ENCODE data around the gene DNAAF3. TPM values are rescaled to one million over a fixed set of nuclear protein-coding genes. Genes with fewer than 3 reads are reported as not detected.

DNAAF3 gene
- total RNA-seq, 4 donors from 2014 or later, result 0.39 TPM; not detected in 3

DNA sequence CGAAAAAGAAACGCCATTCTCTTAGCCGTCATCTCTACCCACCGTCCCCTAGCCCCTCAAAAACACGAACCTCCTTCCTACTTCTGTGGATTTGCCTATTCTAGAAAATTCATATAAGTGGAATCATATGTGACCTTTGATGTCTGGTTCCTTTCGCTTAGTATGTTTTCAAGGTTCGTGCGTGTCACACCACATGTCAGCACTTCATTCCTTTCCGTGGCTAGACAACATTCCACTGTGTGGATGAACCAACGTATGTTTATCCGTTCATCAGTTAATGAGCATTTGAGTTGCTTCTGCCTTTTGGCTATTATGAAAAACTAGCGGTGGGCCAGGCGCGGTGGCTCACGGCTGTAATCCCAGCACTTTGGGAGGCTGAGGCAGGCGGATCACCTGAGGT is 35.0 kb downstream of the DNAAF3 start:
- no peaks in the 10 kb centered on the region for H3K27me3 ChIP-seq

DNA sequence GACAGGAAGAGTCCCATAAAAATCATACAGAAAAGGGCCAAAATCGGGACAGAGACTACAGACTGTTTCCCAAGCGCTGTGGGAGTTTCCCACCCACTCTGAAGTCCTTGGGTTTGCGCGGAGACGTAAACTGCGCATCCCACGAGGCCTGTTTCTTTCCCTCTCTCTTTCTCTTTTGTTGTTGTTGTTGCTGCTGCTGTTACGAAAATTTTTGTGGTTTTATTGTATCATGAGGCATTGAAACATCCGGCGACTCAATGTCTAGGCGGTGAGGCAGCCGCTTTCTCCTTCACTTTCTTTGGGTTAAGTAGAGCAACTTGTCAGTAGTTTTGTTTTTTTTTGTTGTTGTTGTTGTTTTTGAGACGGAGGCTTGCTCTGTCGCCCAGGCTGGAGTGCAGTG is 47.4 kb downstream of the DNAAF3 start:
- peak in 1 of 2 donors; percentile 6 for TF ChIP-seq POLR2A (IDR thresholded peaks at IDR 0.05)
- TF ChIP-seq, protein P1, sequence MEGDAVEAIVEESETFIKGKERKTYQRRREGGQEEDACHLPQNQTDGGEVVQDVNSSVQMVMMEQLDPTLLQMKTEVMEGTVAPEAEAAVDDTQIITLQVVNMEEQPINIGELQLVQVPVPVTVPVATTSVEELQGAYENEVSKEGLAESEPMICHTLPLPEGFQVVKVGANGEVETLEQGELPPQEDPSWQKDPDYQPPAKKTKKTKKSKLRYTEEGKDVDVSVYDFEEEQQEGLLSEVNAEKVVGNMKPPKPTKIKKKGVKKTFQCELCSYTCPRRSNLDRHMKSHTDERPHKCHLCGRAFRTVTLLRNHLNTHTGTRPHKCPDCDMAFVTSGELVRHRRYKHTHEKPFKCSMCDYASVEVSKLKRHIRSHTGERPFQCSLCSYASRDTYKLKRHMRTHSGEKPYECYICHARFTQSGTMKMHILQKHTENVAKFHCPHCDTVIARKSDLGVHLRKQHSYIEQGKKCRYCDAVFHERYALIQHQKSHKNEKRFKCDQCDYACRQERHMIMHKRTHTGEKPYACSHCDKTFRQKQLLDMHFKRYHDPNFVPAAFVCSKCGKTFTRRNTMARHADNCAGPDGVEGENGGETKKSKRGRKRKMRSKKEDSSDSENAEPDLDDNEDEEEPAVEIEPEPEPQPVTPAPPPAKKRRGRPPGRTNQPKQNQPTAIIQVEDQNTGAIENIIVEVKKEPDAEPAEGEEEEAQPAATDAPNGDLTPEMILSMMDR (IDR thresholded peaks at IDR 0.05 in 4 of 5, conservative IDR thresholded peaks at IDR 0.05 in 1 of 5), result no peak
- peaks cover 28 to 32% of the 10 kb centered on the region in 2 donors for H3K4me1 ChIP-seq
- in situ Hi-C loops (cut with MboI; ENCODE audit: low sequenced_read_pairs in 4 of 4) (loop anchor here in 1 of 4 donors (25.0 kb wide), 1 partner anchor 1007 kb away; the partner anchor contains the start of genes NDUFA3, OSCAR, PRPF31 and TFPT), intact Hi-C loops (cut with DNase I; ENCODE audit: low total_unique reads) (loop anchor here (5.0 to 10.0 kb wide), 2 partner anchors 266 to 523 kb away; partner anchors contain the start of genes RPL28, TMEM238, ZNF580 and ZNF581)
- ATAC-seq, result no peak
- peak overlapping the region; percentile 74 to 88 (median 86) for H3K27ac ChIP-seq
- H3K36me3 ChIP-seq, result no peaks in the 10 kb centered on the region
- peak overlapping the region in 2 of 4 donors; percentile 80 to 85 for H3K4me3 ChIP-seq
- DNase-seq, result no peak
- no peaks in the 10 kb centered on the region for H3K27me3 ChIP-seq
- H3K9me3 ChIP-seq, result no peaks in the 10 kb centered on the region

More for the DNA sequence above, 35.0 kb downstream of the DNAAF3 start:
- no peak for DNase-seq
- TF ChIP-seq, protein P1 (IDR thresholded peaks at IDR 0.05 in 4 of 5, conservative IDR thresholded peaks at IDR 0.05 in 1 of 5), result no peak
- TF ChIP-seq POLR2A (IDR thresholded peaks at IDR 0.05), result no peak
- peak overlapping the region in 2 of 4 donors; percentile 29 to 67 for H3K27ac ChIP-seq
- H3K9me3 ChIP-seq, result no peaks in the 10 kb centered on the region
- no peak for ATAC-seq
- in situ Hi-C loops (cut with MboI; ENCODE audit: low sequenced_read_pairs in 4 of 4) (loop anchor here in 2 of 4 donors (25.0 kb wide), 2 partner anchors 281 to 506 kb away; partner anchors contain the start of genes CCDC106 (in 1 of the 2), UBE2S (in 1 of the 2), ZNF580 (in 1 of the 2) and ZNF581 (in 1 of the 2)), intact Hi-C loops (cut with DNase I; ENCODE audit: low total_unique reads) (no loop called here)
- H3K36me3 ChIP-seq, result no peaks in the 10 kb centered on the region
- H3K4me3 ChIP-seq, result no peak overlapping the region
- no peaks in the 10 kb centered on the region for H3K4me1 ChIP-seq

DNA sequence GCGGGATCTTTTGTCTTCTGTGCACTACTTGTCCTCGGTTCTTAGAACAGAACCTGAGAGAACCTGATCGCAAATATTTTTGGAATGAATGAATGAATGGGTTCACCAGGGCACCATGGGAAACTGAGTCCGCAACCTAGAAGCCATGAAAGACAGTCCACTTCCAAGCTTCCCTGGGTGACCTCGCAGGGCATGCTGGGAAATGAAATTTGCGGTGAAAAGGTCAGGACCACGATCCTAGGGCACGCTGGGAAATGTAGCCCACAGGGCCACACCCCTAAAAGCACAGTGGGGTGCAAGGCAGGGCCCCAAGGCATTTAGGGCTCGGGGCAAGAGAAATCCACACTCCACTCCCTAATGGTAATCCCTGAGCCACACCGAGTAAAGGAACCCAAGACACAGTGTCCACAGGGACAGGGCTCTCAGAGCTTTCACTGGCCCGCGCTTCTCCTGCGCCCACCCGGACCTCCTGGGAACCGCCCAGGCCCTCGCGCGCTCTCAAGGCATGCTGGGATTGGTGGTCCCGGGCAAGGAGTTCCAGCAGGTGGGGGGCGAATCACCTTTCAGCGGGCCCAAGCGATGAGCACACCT is 47.9 kb downstream of the DNAAF3 start:
- Histone ChIP-seq H3K27me3 (no peaks in the 10 kb centered on the region), H3K4me3 (peak overlapping the region; percentile 66 to 85 (median 80)), H3K36me3 (no peaks in the 10 kb centered on the region), H3K4me1 (peaks cover 31 to 37% of the 10 kb centered on the region in 2 donors), H3K9me3 (no peaks in the 10 kb centered on the region), H3K27ac (peak overlapping the region; percentile 74 to 88 (median 86))
- DNase-seq (peak; percentile 19 to 65), ATAC-seq (peak; percentile 12 to 13)
- in situ Hi-C loops (cut with MboI; ENCODE audit: low sequenced_read_pairs in 4 of 4), result loop anchor here in 1 of 4 donors (25.0 kb wide), 1 partner anchor 1006 kb away; the partner anchor contains the start of genes NDUFA3, OSCAR, PRPF31 and TFPT
- TF ChIP-seq, protein P1 (IDR thresholded peaks at IDR 0.05 in 4 of 5, conservative IDR thresholded peaks at IDR 0.05 in 1 of 5), result no peak
- TF ChIP-seq POLR2A (IDR thresholded peaks at IDR 0.05), result peak in 1 of 2 donors; percentile 17
- intact Hi-C loops (cut with DNase I; ENCODE audit: low total_unique reads), result loop anchor here (5.0 to 10.0 kb wide), 2 partner anchors 266 to 524 kb away; partner anchors contain the start of genes RPL28, TMEM238, ZNF580 and ZNF581

DNA sequence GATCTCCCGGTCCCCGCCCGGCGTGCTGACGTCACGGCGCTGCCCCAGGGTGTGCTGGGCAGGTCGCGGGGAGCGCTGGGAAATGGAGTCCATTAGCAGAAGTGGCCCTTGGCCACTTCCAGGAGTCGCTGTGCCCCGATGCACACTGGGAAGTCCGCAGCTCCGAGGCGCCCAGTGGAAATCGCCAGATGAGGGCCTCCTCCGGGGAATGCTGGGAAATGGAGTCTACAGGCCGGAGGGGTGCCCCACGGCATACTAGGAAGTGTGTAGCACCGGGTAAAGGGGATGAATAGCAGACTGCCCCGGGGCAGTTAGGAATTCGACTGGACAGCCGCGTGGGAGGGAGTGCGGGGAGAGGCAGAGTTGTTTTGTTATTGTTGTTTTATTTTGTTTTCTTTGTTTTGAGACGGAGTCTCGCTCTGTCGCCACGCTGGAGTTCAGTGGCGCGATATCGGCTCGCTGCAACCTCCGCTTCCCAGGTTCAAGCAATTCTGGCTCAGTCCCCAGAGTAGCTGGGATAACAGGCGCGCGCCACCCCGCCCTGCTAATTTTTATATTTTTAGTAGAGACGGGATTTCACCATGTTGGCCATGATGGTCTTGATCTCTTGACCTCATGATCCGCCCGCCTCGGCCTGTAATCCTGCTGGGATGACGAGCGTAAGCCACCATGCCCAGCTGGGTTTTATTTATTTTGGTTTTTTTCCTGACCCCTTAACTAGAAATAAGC is 48.6 kb downstream of the DNAAF3 start:
- peak overlapping the region; percentile 66 to 85 (median 80) for H3K4me3 ChIP-seq
- DNase-seq, result peak; percentile 98
- in situ Hi-C loops (cut with MboI; ENCODE audit: low sequenced_read_pairs in 4 of 4) (loop anchor here in 1 of 4 donors (25.0 kb wide), 1 partner anchor 1006 kb away; the partner anchor contains the start of genes NDUFA3, OSCAR, PRPF31 and TFPT), intact Hi-C loops (cut with DNase I; ENCODE audit: low total_unique reads) (loop anchor here (1.0 to 10.0 kb wide), 6 partner anchors 29 to 557 kb away; partner anchors contain the start of genes EPN1, FIZ1, PPP6R1 and RPL28)
- ATAC-seq, result peak; percentile 81 to 90
- peaks cover 35 to 44% of the 10 kb centered on the region in 2 donors for H3K4me1 ChIP-seq
- no peaks in the 10 kb centered on the region for H3K27me3 ChIP-seq
- no peaks in the 10 kb centered on the region for H3K36me3 ChIP-seq
- H3K27ac ChIP-seq, result peak overlapping the region; percentile 74 to 88 (median 86)
- TF ChIP-seq, protein P1 (IDR thresholded peaks at IDR 0.05 in 4 of 5, conservative IDR thresholded peaks at IDR 0.05 in 1 of 5), result peak in 1 of 5 experiments; percentile 25
- peak; percentile 29 to 36 for TF ChIP-seq POLR2A (IDR thresholded peaks at IDR 0.05)
- H3K9me3 ChIP-seq, result no peaks in the 10 kb centered on the region

All from gastrocnemius medialis (tissue), 4 donors.